NCI-H128 (cell line): ENCODE results near the gene PVALB.

Experiments used
- DNase-seq: peaks from one replicate; lab custom pipeline; 2025; ENCODE audit not compliant: unreplicated experiment; lab: John Stamatoyannopoulos, UW

Gene PVALB

DNA sequence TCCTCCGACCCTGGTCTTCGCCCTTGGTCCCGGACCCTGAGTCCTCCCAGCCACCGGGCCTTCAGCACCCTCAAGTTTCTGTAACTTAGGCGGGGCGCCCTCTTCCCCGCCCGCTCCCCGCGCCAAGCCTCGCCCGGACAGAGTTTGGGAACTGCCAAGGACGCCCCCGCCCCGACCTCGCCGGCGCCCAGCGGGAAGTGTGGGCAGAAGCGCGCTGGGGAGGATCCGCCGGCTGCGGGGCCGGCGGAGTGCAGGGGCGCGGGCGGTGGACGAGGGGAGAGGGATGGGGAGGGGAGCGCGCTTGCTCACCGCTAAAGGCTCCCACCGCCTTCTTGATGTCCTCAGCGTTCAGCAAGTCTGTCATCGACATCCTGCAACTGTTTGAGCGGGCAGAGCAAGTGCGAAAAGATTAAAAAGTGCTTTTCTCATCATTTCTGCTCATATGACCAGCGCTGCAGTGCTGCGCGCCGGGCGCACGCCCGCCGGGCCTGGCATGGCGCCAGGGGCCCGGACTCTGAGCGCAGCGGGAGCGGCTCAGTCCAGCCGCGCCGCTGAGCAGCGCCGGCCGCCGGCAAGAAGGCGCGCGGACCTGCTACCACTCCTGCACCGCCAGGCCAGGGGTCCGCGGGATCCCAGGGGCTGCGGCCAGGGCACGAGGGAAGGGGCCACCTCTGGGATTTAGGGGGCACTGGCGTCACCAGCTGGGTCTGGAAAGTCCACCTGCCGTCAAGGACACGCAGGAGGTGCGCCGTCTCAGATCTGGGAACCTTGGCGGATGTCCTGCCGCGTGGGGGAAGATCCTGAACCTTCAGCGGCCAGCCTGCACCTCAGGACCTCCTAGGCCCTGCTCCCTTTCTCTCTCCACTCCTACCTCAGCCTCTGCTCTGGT lies at the start of gene PVALB:
Gene PVALB, minus strand, starts transcription at position 400 of the 889 bp plus-strand sequence. Its CDS starts 30 bp downstream, at position 370.
- no peak for DNase-seq

DNA sequence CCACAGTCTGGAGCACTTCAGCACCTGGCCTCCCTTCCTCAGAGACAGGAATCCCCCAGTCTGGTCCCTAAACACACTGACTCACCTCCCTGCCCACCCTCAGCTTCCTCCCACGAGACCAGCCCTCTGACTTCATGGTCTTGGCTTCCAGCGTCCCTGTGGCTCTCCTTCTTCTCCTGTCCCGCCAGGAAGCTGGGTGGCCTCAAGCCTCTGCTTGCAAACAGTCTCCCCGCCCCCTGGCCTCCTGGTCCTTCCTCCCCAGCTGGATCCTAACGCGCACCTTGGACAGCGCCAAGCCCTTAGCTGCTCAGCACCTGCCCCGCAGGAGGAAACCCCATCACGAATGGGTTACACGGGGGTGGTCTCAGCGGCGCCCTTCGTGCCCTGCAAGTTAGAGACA lies 48.5 kb upstream of the PVALB start:
- DNase-seq: no peak

GRCh38 chr22:36864454-36865215 lies 47.8 kb upstream of the PVALB start:
- no peak for DNase-seq

GRCh38 chr22:36863979-36864378 lies 47.1 kb upstream of the PVALB start:
- DNase-seq: no peak

DNA sequence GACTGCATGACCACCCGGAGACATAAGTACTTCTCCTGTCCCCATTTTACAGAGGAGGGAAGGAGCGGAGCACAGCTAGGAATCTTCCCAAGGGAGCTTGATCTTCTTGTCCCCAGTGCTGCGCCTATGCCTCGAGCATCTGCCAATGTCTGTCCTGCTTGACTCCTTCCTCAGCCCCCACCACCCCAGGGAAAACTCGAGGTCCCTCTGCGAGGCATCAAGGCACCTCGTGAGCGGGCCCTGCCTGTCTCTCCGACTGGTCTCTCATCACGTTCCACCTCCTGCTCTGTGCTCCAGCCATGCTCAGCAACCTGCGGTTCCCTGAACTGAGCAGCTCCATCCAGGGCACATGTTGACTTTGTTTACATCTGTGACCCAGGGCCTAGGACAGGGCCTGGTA lies 46.4 kb upstream of the PVALB start:
- no peak for DNase-seq

DNA sequence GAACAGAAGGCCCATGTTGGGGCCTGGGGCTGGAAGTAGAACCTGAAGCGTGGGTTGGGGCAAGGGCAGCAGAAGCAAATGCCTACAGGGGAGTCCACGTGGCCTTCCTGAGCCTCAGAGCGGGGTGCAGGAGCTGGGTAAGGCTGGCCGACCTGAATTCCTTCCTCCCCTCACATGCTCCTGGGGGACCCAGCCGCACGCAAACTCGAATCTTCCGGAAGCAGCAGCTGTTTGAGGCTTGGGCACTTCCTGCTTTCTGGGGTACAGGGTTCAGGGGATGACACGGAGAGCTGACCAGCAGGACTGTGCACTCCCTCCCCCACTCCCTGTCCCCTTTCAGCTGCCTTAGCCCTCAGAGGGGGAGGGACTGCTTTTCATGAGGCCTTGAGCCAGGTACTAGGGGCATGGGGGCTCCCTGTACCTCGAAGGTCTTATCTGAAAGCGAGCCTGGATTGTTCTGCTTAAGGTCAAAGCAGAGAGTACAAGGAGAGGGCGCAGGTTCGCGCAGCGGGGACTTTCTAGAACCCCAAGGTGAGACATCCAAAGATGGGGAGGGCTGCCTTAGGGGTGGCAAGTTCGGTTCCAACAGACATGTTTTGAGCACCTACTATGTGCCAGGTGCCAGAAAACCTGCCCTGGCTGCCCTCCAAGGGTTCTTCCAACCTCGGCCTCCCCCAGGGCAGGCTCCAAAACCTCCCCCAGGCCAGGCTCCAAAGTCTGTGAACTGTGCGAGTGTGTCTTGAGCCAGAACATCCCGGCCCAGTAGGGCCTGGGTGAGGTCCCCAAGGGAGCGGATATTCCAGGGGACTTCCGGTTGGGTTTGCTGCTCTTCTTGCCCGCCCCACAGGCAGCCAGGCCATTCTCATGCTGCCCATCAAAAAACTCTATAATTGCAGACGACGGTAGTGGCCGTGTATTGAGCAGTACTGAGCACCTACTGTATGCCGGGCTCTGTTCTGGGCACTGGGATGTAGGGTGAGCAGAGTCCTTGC lies 45.7 kb upstream of the PVALB start:
- no peak for DNase-seq

DNA sequence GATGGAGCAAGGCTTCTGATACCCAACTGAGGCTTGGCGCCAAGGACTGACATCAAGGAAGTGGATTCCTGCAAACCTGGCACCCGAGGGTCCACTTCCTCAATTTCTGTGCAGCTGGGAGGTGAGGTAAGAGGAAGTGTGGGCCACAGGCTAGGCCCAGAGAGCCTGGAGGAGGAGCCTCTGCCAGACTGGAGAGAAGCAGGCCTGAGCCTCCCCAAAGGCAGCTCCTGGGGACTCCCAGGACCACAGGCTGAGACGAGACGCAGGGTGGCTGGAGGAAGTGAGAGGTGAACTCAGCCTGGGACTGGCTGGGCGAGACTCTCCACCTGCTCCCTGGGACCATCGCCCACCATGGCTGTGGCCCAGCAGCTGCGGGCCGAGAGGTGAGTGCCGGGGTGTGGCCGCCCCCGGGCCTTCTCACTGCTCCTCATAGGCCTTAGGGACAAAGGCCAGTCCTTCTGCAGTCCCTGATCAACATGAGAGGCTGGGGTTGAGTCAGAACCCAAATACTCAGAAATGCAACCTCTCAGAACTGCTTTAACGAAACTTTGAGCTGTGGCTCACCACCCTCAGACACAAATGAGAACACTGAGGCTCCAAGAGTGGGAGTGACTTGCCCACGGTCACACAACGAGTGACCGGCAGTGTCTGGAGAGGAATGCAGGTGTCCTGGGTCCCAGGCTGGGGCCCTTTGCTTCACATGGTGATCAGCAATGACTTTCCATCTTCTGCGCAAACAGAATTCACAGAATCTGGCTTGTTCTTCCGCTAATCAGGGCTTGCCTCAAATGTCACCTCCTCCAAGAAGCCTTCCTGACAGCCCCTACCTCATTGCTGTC lies 44.2 kb upstream of the PVALB start, which contains the start of gene NCF4:
Gene NCF4, plus strand, starts transcription at position 186 of the 839 bp plus-strand sequence. Its CDS starts 166 bp downstream, at position 352.
- no peak for DNase-seq

DNA sequence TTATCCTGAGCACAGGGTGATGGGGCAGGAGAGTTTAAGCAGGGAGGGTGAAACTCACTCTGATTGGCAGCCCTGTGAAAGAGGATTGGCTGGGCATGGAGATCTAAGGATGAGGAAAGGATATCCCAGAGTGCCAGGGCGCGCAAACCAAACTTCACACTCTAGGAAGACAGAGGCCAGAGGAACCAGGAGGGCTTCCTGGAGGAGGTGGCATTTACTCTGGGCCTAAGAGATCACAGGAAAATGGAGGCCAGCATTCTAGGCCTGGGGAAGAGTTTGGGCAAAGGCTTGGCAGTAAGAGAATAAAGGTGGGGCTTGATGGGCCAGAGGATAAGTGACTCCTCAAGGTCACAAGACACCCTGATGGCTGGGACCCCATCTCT lies 43.6 kb upstream of the PVALB start:
- no peak for DNase-seq

DNA sequence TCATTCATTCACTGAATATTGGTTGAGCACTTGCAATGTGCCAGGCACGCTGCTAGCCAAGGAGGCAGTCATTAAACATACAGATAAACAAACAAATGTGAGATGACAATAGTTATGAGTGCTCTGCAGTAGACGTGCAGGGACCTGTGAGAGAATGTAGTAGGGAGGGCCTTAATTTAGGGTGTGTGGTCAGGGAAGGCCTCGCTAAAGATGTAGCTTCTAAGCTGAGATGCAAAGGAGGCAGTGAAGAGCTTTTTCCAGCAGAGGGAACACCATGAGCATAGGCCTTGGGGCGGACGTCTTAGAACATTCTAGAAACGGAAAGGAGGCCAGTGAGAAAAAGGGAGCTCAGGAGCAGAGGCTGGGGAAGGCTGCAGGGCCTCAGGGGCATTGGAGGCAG lies 43.2 kb upstream of the PVALB start:
- DNase-seq: no peak

DNA sequence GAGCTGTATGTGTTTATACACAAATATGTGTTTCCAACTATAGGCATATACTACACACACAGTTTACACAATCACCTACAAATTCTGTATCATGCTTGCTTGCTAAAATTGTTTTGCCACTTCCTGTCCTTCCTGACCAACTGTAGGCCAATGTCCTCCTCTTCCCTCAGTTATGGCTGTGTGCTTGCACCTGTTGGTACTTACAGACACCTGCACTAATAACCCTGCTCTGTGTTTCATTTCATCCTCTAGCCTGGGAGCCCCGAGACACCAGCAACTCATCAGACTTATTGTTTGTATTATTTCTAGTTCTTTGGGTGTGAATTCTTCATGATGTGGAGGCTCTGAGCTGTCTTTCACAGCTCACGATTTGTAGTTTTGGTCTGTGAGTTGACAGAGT lies 42.1 kb upstream of the PVALB start:
- no peak for DNase-seq

DNA sequence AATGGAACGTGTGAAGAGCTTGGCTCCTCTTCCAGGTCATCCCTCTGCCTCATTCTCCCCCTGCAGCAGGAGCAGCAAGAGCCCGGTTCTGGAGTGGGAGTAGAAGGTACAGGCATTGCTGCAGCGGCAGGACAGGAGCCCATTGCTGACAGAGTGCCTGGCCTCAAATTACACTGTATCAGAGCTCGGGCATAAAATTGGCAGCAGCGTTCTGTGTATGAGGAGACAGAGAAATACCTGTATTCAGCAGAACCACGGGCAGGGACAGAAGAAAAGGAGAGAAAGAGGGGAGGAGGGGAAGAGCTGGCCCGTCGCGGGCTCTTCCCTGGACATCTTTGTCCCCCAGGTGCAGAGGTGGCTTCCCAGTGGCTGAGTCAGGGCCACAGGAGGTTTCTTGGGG lies 41.3 kb upstream of the PVALB start:
- DNase-seq: no peak

DNA sequence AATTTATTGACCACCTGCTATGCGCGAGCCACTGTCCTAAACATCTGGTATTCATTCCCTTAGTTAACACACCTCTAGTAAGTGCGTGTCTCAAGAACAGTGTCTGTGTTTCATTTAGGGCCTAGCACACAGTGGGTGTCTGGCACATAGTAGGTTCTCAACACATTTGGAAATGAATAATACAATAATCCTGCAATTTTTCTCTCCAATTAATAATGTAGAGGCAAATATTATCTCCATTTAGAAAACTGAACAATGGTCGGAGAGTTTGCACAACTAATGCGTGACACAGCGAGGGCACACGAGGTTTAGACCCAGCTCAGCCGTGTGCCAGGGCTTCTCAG lies 39.9 kb upstream of the PVALB start:
- DNase-seq: no peak

GRCh38 chr22:36856121-36856791 lies 39.4 kb upstream of the PVALB start:
- peak; percentile 69 for DNase-seq

GRCh38 chr22:36855478-36855877 lies 38.6 kb upstream of the PVALB start:
- DNase-seq: no peak

GRCh38 chr22:36853407-36854099 lies 36.7 kb upstream of the PVALB start:
- peak; percentile 15 for DNase-seq

DNA sequence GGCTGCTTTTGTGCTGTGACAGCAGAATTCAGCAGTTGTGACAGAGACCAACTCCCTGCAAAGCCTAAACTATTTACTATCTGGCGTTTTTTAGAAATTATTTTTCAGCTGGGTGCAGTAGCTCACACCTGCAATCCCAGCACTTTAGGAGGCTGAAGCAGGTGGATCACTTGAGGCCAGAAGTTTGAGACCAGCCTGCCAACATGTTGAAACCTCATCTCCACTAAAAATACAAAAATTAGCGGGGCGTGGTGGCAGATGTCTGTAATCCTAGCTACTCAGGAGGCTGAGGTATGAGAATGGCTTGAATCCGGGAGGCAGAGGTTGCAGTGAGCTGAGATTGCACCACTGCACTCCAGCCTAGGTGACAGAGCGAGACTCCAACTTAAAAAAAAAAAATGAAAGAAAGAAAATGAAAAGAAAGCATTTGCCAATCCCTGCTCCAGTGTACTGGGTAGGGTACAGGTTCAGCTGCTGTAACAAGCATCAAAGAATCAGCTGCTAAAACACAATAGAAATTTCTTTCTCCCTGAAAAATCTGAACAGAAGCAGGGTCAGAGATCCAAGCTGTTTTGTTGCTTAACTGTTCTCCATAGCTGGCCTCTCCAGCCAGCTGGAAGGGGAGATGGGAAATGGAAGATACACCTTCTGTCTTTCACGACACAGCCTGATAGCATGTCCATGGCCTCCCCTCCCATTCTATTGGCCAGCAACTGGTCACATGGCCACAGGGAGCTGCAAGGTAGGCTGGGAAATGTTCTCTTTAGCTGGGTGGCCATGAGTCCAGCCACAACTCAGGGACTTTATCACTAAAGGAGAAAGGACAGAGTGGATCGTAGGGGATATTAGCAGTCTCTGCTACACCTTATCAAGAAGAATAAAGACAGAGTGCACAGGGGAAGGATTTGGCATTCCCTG lies 35.5 kb upstream of the PVALB start:
- no peak for DNase-seq

DNA sequence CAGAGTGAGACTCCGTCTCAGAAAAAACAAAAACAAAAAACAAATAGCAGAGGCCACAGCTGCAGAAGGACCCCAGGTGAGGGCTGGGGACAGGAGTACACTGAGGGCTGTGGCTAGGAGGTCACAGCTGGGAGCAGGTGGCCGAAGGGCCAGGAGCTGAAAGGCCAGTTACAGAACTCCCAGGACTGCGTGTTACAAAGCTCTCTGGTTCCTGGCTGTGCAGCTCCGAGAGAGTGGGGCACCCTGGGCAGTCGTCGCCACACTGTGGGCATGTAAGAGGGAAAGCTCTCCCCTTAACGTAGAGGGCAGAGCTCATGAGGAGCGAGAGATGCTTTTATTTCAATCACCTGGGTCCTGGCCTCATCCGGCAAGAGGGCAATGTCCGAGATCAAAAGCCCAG lies 33.8 kb upstream of the PVALB start:
- DNase-seq: no peak

DNA sequence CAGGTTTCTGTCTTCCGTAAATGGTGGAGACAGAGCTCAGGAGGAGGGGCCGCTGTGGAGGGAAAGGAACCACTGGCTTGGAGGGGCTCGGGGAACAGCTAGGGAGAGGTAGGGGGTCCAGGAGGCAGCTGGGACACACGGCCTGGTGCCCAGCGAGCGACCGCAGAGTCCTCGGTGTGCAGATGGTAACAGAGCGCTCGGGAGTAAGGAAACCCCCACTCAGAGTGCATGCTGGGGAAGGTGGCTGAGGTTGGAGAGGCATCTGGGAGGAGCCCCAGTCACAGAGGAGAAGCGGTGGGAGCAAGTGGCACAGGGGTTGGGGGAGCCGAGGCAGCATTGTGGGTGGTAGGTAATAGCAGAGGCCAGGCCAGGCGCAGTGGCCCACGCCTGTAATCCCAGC lies 33.2 kb upstream of the PVALB start:
- DNase-seq: no peak
